Activated T-cell treated with anti-CD3 and anti-CD28 coated beads, Interleukin-2, amount 50 U/mL, for 72 hours (primary cell): ENCODE results near the gene ZNF562. TPM values are rescaled to one million over a fixed set of nuclear protein-coding genes. Genes with fewer than 3 reads are reported as not detected.
"Not testable (repeated sequence)": the region's sequence is repeated elsewhere in the genome, so short reads cannot be mapped to it uniquely, and the experiment has no call there.

Experiments used
- ATAC-seq, 2 donors: fragments of 150-1000 bp; cut with Tn5 transposase; replicated peaks in 1 of 2; 2 replicates each; pipeline ENCODE4 v1.10.0; 2021; ENCODE audit warnings: moderate library complexity in 2 of 2, mild to moderate bottlenecking in 1 of 2
- DNase-seq, 2 donors: peaks; one replicate each; pipeline ENCODE4 v3.0.0; 2021 to 2022; ENCODE audit warnings: mixed read lengths in 1 of 2
- H3K27ac Mint-ChIP-seq: one replicate; pipeline ENCODE4 v1.8.0; 2022; ENCODE audit warnings: mild to moderate bottlenecking, moderate library complexity, mixed read lengths
- H3K27me3 Mint-ChIP-seq: one replicate; pipeline ENCODE4 v1.8.0; 2022; ENCODE audit warnings: low read depth, mixed read lengths
- H3K36me3 Mint-ChIP-seq, 2 donors: one replicate each; pipeline ENCODE4 v1.8.0; 2022; ENCODE audit warnings: mixed read lengths in 2 of 2, mild to moderate bottlenecking in 1 of 2; ENCODE audit not compliant: insufficient read depth in 2 of 2
- H3K4me1 Mint-ChIP-seq: one replicate; pipeline ENCODE4 v1.8.0; 2022; ENCODE audit warnings: low read depth, mixed read lengths
- H3K4me3 Mint-ChIP-seq, 2 donors: one replicate each; pipeline ENCODE4 v1.8.0; 2022; ENCODE audit warnings: mild to moderate bottlenecking in 2 of 2, mixed read lengths in 2 of 2, moderate library complexity in 2 of 2
- H3K9me3 Mint-ChIP-seq, 2 donors: one replicate each; pipeline ENCODE4 v1.8.0; 2022; ENCODE audit warnings: mixed read lengths in 2 of 2
- total RNA-seq, 2 donors: library from RNA; stranded (reverse); gene quantifications; one replicate each; pipeline ENCODE4 v1.2.3, GENCODE V29; 2022

ZNF562 gene
- 10 to 100 TPM; 34.1 to 44.8 TPM for total RNA-seq

- Mint-ChIP-seq H3K27me3 (no peaks in the 10 kb centered on the region), H3K4me1 (peaks cover 24% of the 10 kb centered on the region), H3K36me3 (peaks cover 29 to 48% of the 10 kb centered on the region in 2 donors), H3K27ac (peak within 1 kb of the TSS; percentile 96), H3K4me3 (peak within 1 kb of the TSS; percentile 81 to 85), H3K9me3 (peaks cover 14 to 25% of the 10 kb centered on the region in 2 donors)
- peak; percentile 86 for DNase-seq
- ATAC-seq, result peak; percentile 80 to 84
Observed at GRCh38 chr19:9674663-9675357, at the start of gene ZNF562. Gene ZNF562 (minus strand): TSS chr19:9675100. CDS start chr19:9660744, 14,356 bp downstream.

GRCh38 chr19:9724157-9724556 is 49.3 kb upstream of the ZNF562 start:
- no peak for DNase-seq
- Mint-ChIP-seq H3K36me3 (peaks cover 5 to 6% of the 10 kb centered on the region in 2 donors), H3K4me3 (no peak overlapping the region), H3K27ac (no peak overlapping the region), H3K27me3 (peaks cover 10% of the 10 kb centered on the region), H3K9me3 (peaks cover 3 to 16% of the 10 kb centered on the region in 2 donors), H3K4me1 (peaks cover 8% of the 10 kb centered on the region)
- no peak for ATAC-seq

- no peak for DNase-seq
- H3K27me3 Mint-ChIP-seq, result peaks cover 17% of the 10 kb centered on the region
- H3K9me3 Mint-ChIP-seq, result peaks cover 3 to 17% of the 10 kb centered on the region in 2 donors
- H3K4me3 Mint-ChIP-seq, result peak overlapping the region; percentile 8 to 58
- no peak for ATAC-seq
- H3K36me3 Mint-ChIP-seq, result peaks cover 6 to 8% of the 10 kb centered on the region in 2 donors
- no peak overlapping the region for H3K27ac Mint-ChIP-seq
- peaks cover 8% of the 10 kb centered on the region for H3K4me1 Mint-ChIP-seq
Observed at GRCh38 chr19:9721861-9722260, 47.0 kb upstream of the ZNF562 start.

- ATAC-seq (no peak), DNase-seq (no peak)
- Mint-ChIP-seq H3K27ac (no peak overlapping the region), H3K27me3 (peaks cover 17% of the 10 kb centered on the region), H3K4me3 (no peak overlapping the region), H3K4me1 (peaks cover 8% of the 10 kb centered on the region), H3K36me3 (peaks cover 6 to 8% of the 10 kb centered on the region in 2 donors), H3K9me3 (peaks cover 3 to 16% of the 10 kb centered on the region in 2 donors)
Observed at GRCh38 chr19:9720541-9720940, 45.6 kb upstream of the ZNF562 start.

- Mint-ChIP-seq H3K4me3 (no peak overlapping the region), H3K4me1 (no peaks in the 10 kb centered on the region), H3K9me3 (peaks cover 6 to 14% of the 10 kb centered on the region in 2 donors), H3K36me3 (peaks cover 10 to 13% of the 10 kb centered on the region in 2 donors), H3K27me3 (no peaks in the 10 kb centered on the region), H3K27ac (no peak overlapping the region)
- no peak for ATAC-seq
- no peak for DNase-seq
Observed at GRCh38 chr19:9711815-9712214, 36.9 kb upstream of the ZNF562 start.

GRCh38 chr19:9709305-9709704 is 34.4 kb upstream of the ZNF562 start:
- Mint-ChIP-seq H3K27me3 (no peaks in the 10 kb centered on the region), H3K4me1 (no peaks in the 10 kb centered on the region), H3K4me3 (no peak overlapping the region), H3K36me3 (peaks cover 10 to 13% of the 10 kb centered on the region in 2 donors), H3K9me3 (peaks cover 6 to 14% of the 10 kb centered on the region in 2 donors), H3K27ac (no peak overlapping the region)
- DNase-seq (no peak), ATAC-seq (no peak)

- peaks cover 9% of the 10 kb centered on the region for H3K4me1 Mint-ChIP-seq
- no peak for DNase-seq
- no peak overlapping the region for H3K4me3 Mint-ChIP-seq
- peaks cover 4 to 5% of the 10 kb centered on the region in 2 donors for H3K36me3 Mint-ChIP-seq
- ATAC-seq, result no peak
- H3K27ac Mint-ChIP-seq, result no peak overlapping the region
- peaks cover 0 to 4% of the 10 kb centered on the region in 2 donors for H3K9me3 Mint-ChIP-seq
- no peaks in the 10 kb centered on the region for H3K27me3 Mint-ChIP-seq
Observed at GRCh38 chr19:9705836-9706235, 30.9 kb upstream of the ZNF562 start.

- no peak for DNase-seq
- peaks cover 9% of the 10 kb centered on the region for H3K4me1 Mint-ChIP-seq
- peaks cover 1 to 8% of the 10 kb centered on the region in 2 donors for H3K36me3 Mint-ChIP-seq
- H3K27ac Mint-ChIP-seq, result no peak overlapping the region
- no peak overlapping the region for H3K4me3 Mint-ChIP-seq
- no peak for ATAC-seq
- H3K9me3 Mint-ChIP-seq, result peaks cover 3% of the 10 kb centered on the region in 2 donors
- no peaks in the 10 kb centered on the region for H3K27me3 Mint-ChIP-seq
Observed at GRCh38 chr19:9702186-9702585, 27.3 kb upstream of the ZNF562 start.

- peaks cover 3 to 5% of the 10 kb centered on the region in 2 donors for H3K9me3 Mint-ChIP-seq
- peaks cover 9% of the 10 kb centered on the region for H3K4me1 Mint-ChIP-seq
- H3K27me3 Mint-ChIP-seq, result no peaks in the 10 kb centered on the region
- H3K27ac Mint-ChIP-seq, result no peak overlapping the region
- peaks cover 1 to 8% of the 10 kb centered on the region in 2 donors for H3K36me3 Mint-ChIP-seq
- DNase-seq (no peak), ATAC-seq (no peak)
- no peak overlapping the region for H3K4me3 Mint-ChIP-seq
Observed at GRCh38 chr19:9700229-9700981, 25.5 kb upstream of the ZNF562 start.

- not testable (repeated sequence) for H3K27ac Mint-ChIP-seq, H3K27me3 Mint-ChIP-seq, DNase-seq, H3K4me3 Mint-ChIP-seq, H3K4me1 Mint-ChIP-seq, ATAC-seq
- Mint-ChIP-seq H3K36me3 (peaks cover 10 to 13% of the 10 kb centered on the region in 2 donors), H3K9me3 (peaks cover 6 to 20% of the 10 kb centered on the region in 2 donors)
Observed at GRCh38 chr19:9690301-9690700, 15.4 kb upstream of the ZNF562 start.

GRCh38 chr19:9679996-9680395 is 5.1 kb upstream of the ZNF562 start:
- not testable (repeated sequence) for H3K9me3 Mint-ChIP-seq, H3K27ac Mint-ChIP-seq, ATAC-seq, DNase-seq, H3K27me3 Mint-ChIP-seq, H3K4me1 Mint-ChIP-seq, H3K36me3 Mint-ChIP-seq, H3K4me3 Mint-ChIP-seq

- H3K4me3 Mint-ChIP-seq, result peak overlapping the region; percentile 81 to 85
- H3K4me1 Mint-ChIP-seq, result peaks cover 20% of the 10 kb centered on the region
- ATAC-seq, H3K27me3 Mint-ChIP-seq, DNase-seq: not testable (repeated sequence)
- H3K36me3 Mint-ChIP-seq, result peaks cover 27 to 42% of the 10 kb centered on the region in 2 donors
- peak overlapping the region; percentile 96 for H3K27ac Mint-ChIP-seq
- peaks cover 11 to 24% of the 10 kb centered on the region in 2 donors for H3K9me3 Mint-ChIP-seq
Observed at GRCh38 chr19:9675358-9675901, 530 bp upstream of the ZNF562 start.
